OCI-LY3 (cell line): ENCODE results near the gene DCP2.
A peak's percentile ranks its signal among the peaks of the same experiment; 100 is the strongest.
"Not testable (repeated sequence)": the region's sequence is repeated elsewhere in the genome, so short reads cannot be mapped to it uniquely, and the experiment has no call there.

Experiments
- H2AFZ ChIP-seq: fragments of 200-600, 300-600 bp; shearing (Covaris generic); 2 replicates; pipeline ENCODE4 v1.6.0; 2014; ENCODE audit warnings: antibody characterized with exemption, low read depth, low read length
- H3K27ac ChIP-seq: fragments of 200-600, 300-600 bp; sonication (generic); 2 replicates; pipeline ENCODE4 v1.5.1; 2014; ENCODE audit warnings: mild to moderate bottlenecking, low read length, moderate library complexity, mixed read lengths
- H3K27me3 ChIP-seq: fragments of 200-600, 300-600 bp; sonication (generic); 2 replicates; pipeline ENCODE4 v1.6.1; 2014; ENCODE audit warnings: low read depth, low read length, mixed read lengths
- H3K36me3 ChIP-seq: fragments of 200-600, 300-600 bp; sonication (generic); replicated peaks from 2 replicates; pipeline ENCODE3; 2014; ENCODE audit warnings: low read depth, low read length, mixed read lengths
- H3K4me1 ChIP-seq: fragments of 300-600, 200-600 bp; sonication (generic); 2 replicates; pipeline ENCODE4 v1.6.1; 2014; ENCODE audit warnings: low read length, mixed read lengths
- H3K4me2 ChIP-seq: fragments of 200-600, 300-600 bp; sonication (generic); 2 replicates; pipeline ENCODE4 v1.6.1; 2014; ENCODE audit warnings: low read length, mixed read lengths
- H3K4me3 ChIP-seq: fragments of 300-600, 200-600 bp; sonication (generic); 2 replicates; pipeline ENCODE4 v1.5.1; 2014; ENCODE audit warnings: antibody characterized with exemption, mild to moderate bottlenecking, low read length, moderate library complexity
- H3K79me2 ChIP-seq: fragments of 300-600, 200-600 bp; shearing (Covaris generic); 2 replicates; pipeline ENCODE4 v1.6.1; 2014; ENCODE audit warnings: mild to moderate bottlenecking, low read length, mixed read lengths
- H3K9ac ChIP-seq: fragments of 300-600, 200-600 bp; shearing (Covaris generic); 2 replicates; pipeline ENCODE4 v1.6.0; 2014; ENCODE audit warnings: mild to moderate bottlenecking, low read length, moderate library complexity
- H3K9me3 ChIP-seq: fragments of 200-600, 300-600 bp; shearing (Covaris generic); 2 replicates; pipeline ENCODE4 v1.6.1; 2014; ENCODE audit warnings: low read length, mixed read lengths; ENCODE audit not compliant: insufficient read depth
- H4K20me1 ChIP-seq: fragments of 200-600, 300-600 bp; sonication (generic); 2 replicates; pipeline ENCODE4 v1.6.1; 2016; ENCODE audit warnings: low read length, mixed read lengths; ENCODE audit not compliant: insufficient read depth
- EZH2phosphoT487 ChIP-seq: fragments of 200-600 bp; shearing (Covaris generic); IDR thresholded peaks from 2 replicates; pipeline ENCODE4 v1.6.1; 2018; ENCODE audit warnings: antibody characterized with exemption, mixed run types, low read depth
- TF ChIP-seq, protein P1 (sequence below): fragments of 200-600, 300-600 bp; sonication (generic); IDR thresholded peaks from 2 replicates; pipeline ENCODE4 v1.5.1; 2014; ENCODE audit warnings: antibody characterized with exemption, low read length, low read depth

The DCP2 gene

DNA sequence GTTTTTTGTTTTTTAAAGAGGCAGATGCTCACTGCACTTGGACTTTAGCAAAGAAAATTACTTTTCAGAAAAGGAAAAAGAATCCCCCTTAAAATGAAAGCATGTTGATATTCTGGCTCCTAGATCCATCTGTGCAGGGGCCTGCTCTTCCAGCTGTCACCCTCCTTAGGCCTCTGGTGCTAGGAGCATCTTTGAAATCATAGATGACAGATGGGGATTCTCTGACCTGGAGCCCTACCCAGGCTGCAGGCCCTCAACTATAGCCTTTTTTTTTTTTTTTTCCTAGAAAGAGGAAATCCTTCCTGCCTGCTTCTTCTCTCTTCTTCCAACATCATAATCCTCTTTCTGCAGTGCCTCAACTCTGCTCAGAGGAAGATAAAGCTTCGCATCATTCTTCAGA is 16.3 kb upstream of the DCP2 start:
- no peaks in the 10 kb centered on the region for H4K20me1 ChIP-seq
- no peaks in the 10 kb centered on the region for H3K36me3 ChIP-seq
- H3K27ac ChIP-seq, result no peak overlapping the region
- no peak overlapping the region for H3K4me2 ChIP-seq
- H3K9me3 ChIP-seq, result no peaks in the 10 kb centered on the region
- no peaks in the 10 kb centered on the region for H3K27me3 ChIP-seq
- no peaks in the 10 kb centered on the region for H3K79me2 ChIP-seq
- H2AFZ ChIP-seq, result no peak overlapping the region
- H3K4me1 ChIP-seq, result peaks cover 51% of the 10 kb centered on the region
- no peak overlapping the region for H3K9ac ChIP-seq
- H3K4me3 ChIP-seq, result no peak overlapping the region
- TF ChIP-seq, protein P1, sequence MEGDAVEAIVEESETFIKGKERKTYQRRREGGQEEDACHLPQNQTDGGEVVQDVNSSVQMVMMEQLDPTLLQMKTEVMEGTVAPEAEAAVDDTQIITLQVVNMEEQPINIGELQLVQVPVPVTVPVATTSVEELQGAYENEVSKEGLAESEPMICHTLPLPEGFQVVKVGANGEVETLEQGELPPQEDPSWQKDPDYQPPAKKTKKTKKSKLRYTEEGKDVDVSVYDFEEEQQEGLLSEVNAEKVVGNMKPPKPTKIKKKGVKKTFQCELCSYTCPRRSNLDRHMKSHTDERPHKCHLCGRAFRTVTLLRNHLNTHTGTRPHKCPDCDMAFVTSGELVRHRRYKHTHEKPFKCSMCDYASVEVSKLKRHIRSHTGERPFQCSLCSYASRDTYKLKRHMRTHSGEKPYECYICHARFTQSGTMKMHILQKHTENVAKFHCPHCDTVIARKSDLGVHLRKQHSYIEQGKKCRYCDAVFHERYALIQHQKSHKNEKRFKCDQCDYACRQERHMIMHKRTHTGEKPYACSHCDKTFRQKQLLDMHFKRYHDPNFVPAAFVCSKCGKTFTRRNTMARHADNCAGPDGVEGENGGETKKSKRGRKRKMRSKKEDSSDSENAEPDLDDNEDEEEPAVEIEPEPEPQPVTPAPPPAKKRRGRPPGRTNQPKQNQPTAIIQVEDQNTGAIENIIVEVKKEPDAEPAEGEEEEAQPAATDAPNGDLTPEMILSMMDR, result no peak
- TF ChIP-seq EZH2phosphoT487, result no peak

DNA sequence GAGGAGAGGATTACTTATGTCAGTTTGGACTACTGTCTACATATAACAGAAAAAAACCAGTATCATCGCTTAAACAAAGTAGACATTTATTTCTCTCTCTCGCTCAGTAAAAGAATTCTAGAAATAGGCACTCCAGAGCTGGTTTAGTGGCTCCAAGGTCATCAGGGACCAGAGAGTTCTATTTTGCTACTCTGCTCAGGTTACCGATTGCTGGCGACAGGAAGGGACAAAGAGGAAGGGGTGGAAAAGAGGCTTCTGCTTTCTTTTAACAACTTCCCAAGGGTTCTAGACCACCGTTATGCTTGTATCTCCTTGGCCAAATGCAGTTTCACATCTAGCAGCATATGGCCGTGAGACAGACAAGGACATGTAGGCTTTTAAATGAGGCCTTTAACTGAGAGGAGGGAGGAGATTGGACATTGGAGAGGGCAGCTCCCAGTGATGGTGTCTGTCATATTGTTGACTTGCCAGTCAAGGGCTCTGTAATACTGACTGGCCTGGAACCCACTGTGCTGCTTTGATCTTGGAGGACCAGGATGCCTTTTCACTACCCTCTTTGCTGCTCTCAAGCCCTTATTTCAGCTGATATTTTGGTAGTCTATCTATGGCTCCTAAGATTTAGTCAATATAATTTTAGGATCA is 15.6 kb upstream of the DCP2 start:
- H3K27me3 ChIP-seq, result no peaks in the 10 kb centered on the region
- no peak overlapping the region for H3K4me3 ChIP-seq
- H3K27ac ChIP-seq, result no peak overlapping the region
- H3K4me2 ChIP-seq, result no peak overlapping the region
- no peak overlapping the region for H3K9ac ChIP-seq
- H3K9me3 ChIP-seq, result no peaks in the 10 kb centered on the region
- no peaks in the 10 kb centered on the region for H3K79me2 ChIP-seq
- H3K4me1 ChIP-seq, result peaks cover 56% of the 10 kb centered on the region
- TF ChIP-seq, protein P1, result no peak
- TF ChIP-seq EZH2phosphoT487, result no peak
- H2AFZ ChIP-seq, result no peak overlapping the region
- H3K36me3 ChIP-seq, result no peaks in the 10 kb centered on the region
- H4K20me1 ChIP-seq, result no peaks in the 10 kb centered on the region

DNA sequence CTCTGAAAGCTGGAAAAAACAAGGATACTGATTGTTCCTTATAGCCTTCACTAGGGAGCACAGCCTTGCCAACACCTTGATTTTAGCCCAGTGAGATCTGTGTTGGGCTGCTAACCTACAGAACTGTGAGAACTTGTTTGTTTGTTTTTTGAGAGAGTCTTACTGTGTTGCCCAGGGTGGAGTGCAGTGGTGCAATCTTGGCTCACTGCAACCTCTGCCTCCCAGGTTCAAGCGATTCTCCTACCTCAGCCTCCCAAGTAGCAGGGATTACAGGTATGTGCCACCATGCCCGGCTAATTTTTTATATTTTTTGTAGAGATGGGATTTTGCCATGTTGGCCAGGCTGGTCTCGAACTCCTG is 13.2 kb upstream of the DCP2 start:
- Histone ChIP-seq H3K9ac (peak overlapping the region; percentile 9; the same call in 1 of the 2 replicates), H3K4me1 (peaks cover 60% of the 10 kb centered on the region), H3K27ac (peak overlapping the region; percentile 88), H3K4me2 (peak overlapping the region; percentile 58)
- not testable (repeated sequence) for H3K9me3 ChIP-seq, H3K36me3 ChIP-seq, H2AFZ ChIP-seq, H4K20me1 ChIP-seq, H3K4me3 ChIP-seq, H3K79me2 ChIP-seq, H3K27me3 ChIP-seq

DNA sequence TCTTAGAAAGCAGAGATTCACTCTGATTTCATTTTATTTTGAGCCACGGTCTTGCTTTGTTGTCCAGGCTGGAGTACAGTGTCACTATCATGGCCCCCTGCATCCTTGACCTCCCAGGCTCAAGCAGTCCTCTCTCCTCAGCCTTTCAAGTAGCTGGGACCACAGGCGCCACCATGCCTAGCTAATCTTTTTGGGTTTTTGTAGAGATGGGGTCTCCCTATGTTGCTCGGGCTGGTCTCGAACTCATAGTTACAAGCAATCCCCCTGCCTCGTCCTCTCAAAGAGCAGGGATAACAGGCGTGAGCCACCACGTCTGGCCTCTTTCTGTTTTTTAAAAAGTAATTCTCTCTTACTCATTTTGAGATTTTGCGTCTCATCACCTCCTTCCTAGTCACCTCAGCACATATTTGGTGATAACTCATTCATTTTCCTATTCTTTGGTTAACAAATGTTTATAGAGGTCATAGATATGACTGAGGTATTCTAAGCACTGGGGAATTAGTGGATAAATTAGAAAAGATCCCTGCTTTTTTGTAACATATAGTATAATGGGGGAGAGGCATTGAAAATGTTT is 10.8 kb upstream of the DCP2 start:
- no peaks in the 10 kb centered on the region for H3K36me3 ChIP-seq
- H3K79me2 ChIP-seq, result no peaks in the 10 kb centered on the region
- peaks cover 72% of the 10 kb centered on the region for H3K4me1 ChIP-seq
- H3K4me2 ChIP-seq, result peak overlapping the region; percentile 18; the same call in 1 of the 2 replicates
- TF ChIP-seq, protein P1, result no peak
- no peak for TF ChIP-seq EZH2phosphoT487
- no peak overlapping the region for H3K9ac ChIP-seq
- no peaks in the 10 kb centered on the region for H3K27me3 ChIP-seq
- H3K27ac ChIP-seq, result no peak overlapping the region; the same call in 1 of the 2 replicates
- H3K4me3 ChIP-seq, result no peak overlapping the region
- H4K20me1 ChIP-seq, result no peaks in the 10 kb centered on the region
- H2AFZ ChIP-seq, result no peak overlapping the region
- H3K9me3 ChIP-seq, result no peaks in the 10 kb centered on the region
